ENCODE results near the gene FAH. TPM values are rescaled to one million over a fixed set of nuclear protein-coding genes. Genes with fewer than 3 reads are reported as not detected.

FAH gene
- polyA plus RNA-seq, 3 donors from 2014 or later = 3.9 to 13.0 (median 8.2) TPM

DNA sequence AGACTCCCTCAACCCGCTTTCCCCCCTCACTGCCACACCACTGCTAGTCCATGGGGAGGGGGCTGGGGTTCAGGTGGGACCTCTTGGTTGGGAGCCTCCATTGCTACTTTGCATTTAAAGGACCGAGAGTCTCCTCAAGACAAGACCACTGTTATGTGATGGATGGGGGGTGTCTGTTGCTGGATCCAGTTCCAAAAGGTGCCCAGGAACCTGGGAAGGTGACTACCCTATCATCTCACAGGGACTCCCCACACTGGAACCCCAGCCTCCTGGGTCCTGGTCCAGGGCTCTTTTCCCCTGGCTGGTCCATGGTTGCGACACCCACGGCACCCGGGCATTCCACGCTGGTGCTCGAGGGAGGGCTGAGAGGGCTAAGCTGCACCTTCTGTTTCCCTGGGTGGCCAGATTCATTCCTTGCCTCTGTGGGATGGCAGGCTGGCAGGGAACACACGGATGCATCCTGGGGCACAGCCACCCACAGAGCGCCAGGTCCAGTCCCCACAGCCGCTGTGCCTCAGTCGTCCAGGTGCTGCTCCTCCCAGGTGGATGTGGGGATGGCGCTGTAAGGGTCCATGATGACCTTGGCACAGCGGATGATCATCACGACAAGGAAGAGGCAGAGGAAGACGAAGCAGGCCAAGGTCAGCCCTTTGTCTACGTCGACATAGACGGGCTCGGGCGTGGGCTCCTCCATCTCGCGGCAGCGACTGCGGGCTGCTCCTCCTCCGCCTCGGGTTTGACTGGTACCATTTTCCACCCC, 48.6 kb downstream of the FAH start:
- Mint-ChIP-seq H3K4me3 (no peak overlapping the region), H3K27ac (no peak overlapping the region), H3K4me1 (no peaks in the 10 kb centered on the region), H3K36me3 (no peaks in the 10 kb centered on the region), H3K27me3 (ENCODE audit: low read depth in 3 of 3) (peaks cover 2 to 5% (median 4%) of the 10 kb centered on the region in 3 donors), H3K9me3 (peaks cover 0 to 2% (median 0%) of the 10 kb centered on the region in 6 donors)
- DNase-seq = no peak

DNA sequence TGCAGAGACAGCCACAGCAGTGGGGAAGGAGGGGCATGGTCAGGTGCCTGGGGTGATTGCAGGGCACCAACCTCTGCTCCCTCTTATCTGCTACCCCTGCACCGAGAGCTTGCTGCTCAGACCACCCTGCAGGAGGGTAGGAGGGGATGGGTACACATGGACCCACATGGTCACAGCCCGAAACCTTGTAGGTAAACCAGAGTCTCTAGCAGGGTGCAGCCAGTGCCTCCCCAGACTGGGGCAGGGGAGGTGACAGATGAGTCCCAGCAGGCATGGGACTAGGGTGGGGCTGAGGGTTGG, 49.2 kb downstream of the FAH start:
- peaks cover 0 to 2% (median 0%) of the 10 kb centered on the region in 6 donors for H3K9me3 Mint-ChIP-seq
- H3K4me1 Mint-ChIP-seq = no peaks in the 10 kb centered on the region
- H3K27me3 Mint-ChIP-seq (ENCODE audit: low read depth in 3 of 3) = peaks cover 2 to 5% (median 4%) of the 10 kb centered on the region in 3 donors
- H3K36me3 Mint-ChIP-seq = no peaks in the 10 kb centered on the region
- H3K27ac Mint-ChIP-seq = no peak overlapping the region
- no peak overlapping the region for H3K4me3 Mint-ChIP-seq
- no peak for DNase-seq

DNA sequence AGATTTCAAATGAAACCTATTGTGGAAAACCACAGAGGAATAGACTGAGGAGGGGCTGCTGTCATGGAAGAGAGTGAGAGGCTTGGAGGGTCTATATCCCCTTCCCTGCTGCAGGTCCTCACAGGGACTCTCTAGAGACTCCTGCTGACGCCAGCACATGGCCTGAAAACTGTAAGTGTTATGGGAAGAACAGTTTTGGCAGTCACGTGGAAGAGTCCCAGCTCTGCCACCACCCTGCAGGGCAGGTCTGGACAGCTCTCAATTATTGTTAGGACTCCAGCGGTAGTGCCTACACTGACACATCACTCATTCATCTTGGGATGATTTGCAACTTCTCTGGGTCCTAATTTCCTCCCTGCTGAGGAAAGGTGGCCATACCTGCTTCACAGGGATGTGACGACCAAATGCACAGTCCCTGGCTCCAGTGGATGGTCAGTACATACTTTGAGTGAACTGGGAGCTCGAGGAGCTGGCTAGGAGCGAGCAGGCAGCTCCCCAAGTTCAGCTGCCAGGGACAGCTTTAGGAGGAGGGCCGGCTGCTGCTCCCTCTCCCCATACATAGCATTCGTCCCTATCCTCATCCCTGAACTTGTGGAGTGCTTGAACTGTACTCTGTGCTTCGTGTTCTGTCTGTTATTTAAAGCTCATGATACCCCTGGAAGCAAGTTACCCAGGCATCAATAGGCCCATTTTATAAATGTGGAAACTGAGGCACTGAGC, 50.0 kb downstream of the FAH start:
- peaks cover 4 to 5% (median 4%) of the 10 kb centered on the region in 3 donors for H3K27me3 Mint-ChIP-seq (ENCODE audit: low read depth in 3 of 3)
- no peak overlapping the region for H3K4me3 Mint-ChIP-seq
- no peak for DNase-seq
- H3K27ac Mint-ChIP-seq = no peak overlapping the region
- H3K9me3 Mint-ChIP-seq = no peaks in the 10 kb centered on the region
- no peaks in the 10 kb centered on the region for H3K4me1 Mint-ChIP-seq
- H3K36me3 Mint-ChIP-seq = no peaks in the 10 kb centered on the region

DNA sequence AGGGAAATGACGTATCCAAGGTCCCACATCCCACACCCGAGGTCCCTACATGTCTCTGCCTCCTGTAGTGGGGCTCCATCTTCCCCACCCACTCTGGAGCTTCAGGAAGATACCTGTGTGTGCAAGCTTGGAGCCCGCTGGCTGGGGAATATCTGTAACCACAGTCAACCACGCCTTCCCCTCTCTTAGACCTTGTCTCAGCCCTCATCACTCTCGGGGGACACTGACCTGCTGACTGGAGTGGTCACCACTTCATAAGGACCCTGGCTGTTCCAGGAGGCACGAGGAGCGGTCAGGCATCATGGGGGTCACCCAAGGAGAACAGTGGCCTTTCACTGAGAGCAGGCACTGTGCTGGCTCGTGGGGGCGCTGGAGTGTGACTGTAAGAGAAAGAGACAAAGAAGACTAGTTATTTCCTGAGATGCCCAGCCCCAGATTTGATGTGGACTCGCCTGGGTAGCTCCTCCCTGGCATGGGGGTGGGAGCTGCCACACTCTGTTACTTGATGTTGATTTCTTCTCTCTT, 50.6 kb downstream of the FAH start:
- no peaks in the 10 kb centered on the region for H3K9me3 Mint-ChIP-seq
- peaks cover 3 to 5% (median 4%) of the 10 kb centered on the region in 3 donors for H3K27me3 Mint-ChIP-seq (ENCODE audit: low read depth in 3 of 3)
- no peak overlapping the region for H3K27ac Mint-ChIP-seq
- no peak overlapping the region for H3K4me3 Mint-ChIP-seq
- H3K4me1 Mint-ChIP-seq = no peaks in the 10 kb centered on the region
- DNase-seq = no peak
- H3K36me3 Mint-ChIP-seq = no peaks in the 10 kb centered on the region

DNA sequence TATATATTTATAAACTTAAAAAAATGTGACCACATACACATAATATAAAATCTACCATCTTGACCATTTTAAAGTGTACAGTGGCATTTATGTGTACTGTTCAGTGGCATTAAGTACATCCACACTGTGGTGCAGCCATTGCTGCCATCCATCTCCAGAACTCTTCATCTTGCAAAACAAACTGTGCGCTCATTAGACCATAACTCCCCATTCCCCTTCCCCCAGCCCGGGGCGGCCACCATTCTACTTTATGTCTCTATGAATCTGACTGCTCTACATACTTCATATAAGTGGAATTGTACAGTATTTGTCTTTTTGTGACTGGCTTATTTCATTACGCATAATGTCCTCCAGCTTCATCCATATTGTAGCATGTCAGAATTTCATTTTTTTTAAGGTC, 51.4 kb downstream of the FAH start:
- Mint-ChIP-seq H3K9me3 (no peaks in the 10 kb centered on the region), H3K4me3 (no peak overlapping the region), H3K27me3 (ENCODE audit: low read depth in 3 of 3) (peaks cover 2 to 5% (median 4%) of the 10 kb centered on the region in 3 donors), H3K4me1 (no peaks in the 10 kb centered on the region), H3K27ac (no peak overlapping the region), H3K36me3 (no peaks in the 10 kb centered on the region)
- DNase-seq = no peak

DNA sequence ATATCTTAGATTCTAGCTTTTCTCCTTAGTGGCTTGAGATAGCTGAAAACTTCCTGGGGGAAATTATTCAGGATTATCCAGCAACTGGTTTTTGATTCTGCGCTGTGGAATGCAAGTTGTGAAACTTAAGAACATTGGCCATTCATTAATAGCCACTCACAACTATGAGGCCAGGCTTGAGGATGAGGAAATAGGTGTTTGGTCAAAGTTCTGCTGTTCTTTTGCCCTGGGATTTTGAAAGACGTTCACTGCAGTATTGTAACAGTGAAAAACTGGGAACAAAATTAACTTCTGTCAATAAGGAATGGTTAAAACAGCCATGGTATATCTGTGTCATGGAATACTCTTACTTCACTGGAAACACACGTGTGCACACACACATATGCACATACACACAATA, 55.1 kb downstream of the FAH start:
- H3K36me3 Mint-ChIP-seq = no peaks in the 10 kb centered on the region
- H3K4me3 Mint-ChIP-seq = no peak overlapping the region
- H3K27me3 Mint-ChIP-seq (ENCODE audit: low read depth in 3 of 3) = peaks cover 4 to 5% (median 4%) of the 10 kb centered on the region in 3 donors
- no peaks in the 10 kb centered on the region for H3K9me3 Mint-ChIP-seq
- DNase-seq = no peak
- no peaks in the 10 kb centered on the region for H3K4me1 Mint-ChIP-seq
- H3K27ac Mint-ChIP-seq = no peak overlapping the region

DNA sequence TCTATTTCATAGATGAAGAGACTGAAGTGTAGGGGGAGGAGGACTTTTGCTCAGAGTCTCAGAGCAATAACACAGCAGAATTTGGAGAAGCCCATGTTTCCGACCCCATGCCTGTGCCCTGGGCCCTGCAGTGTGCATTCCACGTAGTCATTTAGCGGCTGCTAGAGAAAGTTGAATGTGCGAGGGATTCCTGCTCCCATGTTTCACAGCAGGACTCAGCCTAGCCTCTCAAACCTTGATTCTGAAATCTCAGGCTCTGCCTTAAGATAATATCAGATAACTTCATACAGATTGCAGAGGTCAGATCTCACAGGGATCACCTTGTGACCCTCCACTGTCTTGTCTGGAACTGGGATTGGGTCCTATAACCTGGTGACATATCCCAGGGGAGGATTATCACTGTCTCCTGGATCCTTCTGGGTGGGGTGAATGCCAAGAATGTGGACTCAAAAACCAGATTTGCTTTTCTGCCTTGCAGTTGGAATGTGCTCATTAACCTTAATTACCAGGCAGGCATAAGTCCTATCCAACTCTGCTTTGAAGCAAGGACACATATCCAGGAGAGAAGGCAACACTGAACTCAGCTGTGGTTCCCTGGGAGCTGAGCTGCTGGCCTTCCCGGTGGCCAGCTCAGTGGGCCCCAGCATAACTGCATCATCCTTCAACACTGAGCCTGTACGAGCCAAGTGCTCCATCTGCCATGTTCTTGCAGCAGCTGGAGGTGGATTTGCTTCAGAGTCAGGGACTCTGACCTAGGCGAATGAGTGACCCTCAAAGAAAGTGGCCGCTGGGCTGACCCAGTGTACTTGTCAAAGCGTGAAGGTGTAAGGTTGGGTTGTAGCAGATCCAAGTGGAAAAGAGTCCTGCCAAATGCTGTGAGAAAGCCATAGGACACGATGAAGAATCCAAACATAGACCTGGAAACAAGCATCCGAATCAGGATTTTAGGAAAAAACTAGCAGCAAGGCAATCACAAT, 56.2 kb downstream of the FAH start:
- Mint-ChIP-seq H3K36me3 (no peaks in the 10 kb centered on the region), H3K27me3 (ENCODE audit: low read depth in 3 of 3) (peaks cover 4 to 10% (median 6%) of the 10 kb centered on the region in 3 donors)

DNA sequence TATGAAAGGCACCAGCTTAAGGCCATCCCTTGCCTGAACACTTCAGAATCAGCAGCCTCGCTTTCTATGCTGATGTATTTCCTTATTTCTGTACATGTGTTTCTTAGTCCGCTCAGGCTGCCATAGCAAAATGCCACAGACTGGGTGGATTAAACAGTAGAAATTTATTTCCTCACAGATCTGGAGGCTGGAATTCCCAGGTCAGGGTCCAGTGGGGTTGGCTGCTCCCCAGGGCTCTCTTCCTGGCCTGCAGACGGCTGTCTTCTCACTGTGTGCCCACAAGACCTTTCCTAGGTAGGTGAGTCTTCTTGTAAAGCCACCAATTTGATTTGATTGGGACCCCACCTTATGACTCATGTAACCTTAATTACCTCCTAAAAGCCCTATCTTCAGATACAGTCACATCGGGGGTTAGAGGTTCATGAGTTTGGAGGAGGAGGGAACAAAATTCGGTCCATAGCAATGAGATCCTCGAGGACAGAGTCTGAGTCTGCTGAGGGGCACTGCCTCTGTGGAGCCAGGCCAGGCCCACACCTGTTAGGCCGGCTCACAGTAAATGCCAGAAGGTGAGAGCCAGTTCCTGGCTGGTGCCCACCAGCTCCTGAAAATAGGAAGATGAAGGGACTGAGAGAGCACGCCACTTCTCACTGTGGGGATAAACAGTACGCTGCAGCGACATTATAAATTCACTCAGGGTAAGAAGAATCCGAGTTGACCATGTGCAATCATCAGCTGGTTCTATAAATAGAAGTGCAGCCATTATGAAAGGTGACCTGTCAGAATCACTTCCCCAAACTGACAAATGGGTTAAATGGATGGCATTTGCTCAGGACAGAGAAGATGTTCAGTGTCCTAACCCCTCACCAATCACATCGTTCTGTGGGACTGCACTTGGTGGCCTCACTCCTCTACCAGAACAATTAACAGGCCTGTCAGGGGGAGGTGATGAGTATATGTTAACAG, 58.1 kb downstream of the FAH start:
- Mint-ChIP-seq H3K9me3 (no peaks in the 10 kb centered on the region), H3K27ac (no peak overlapping the region), H3K4me1 (no peaks in the 10 kb centered on the region), H3K27me3 (ENCODE audit: low read depth in 3 of 3) (peaks cover 2 to 12% (median 6%) of the 10 kb centered on the region in 3 donors), H3K4me3 (no peak overlapping the region), H3K36me3 (no peaks in the 10 kb centered on the region)
- DNase-seq = no peak

More for the DNA sequence above, 56.2 kb downstream of the FAH start:
- Mint-ChIP-seq H3K4me1 (no peaks in the 10 kb centered on the region), H3K9me3 (no peaks in the 10 kb centered on the region), H3K4me3 (no peak overlapping the region), H3K27ac (no peak overlapping the region)
- DNase-seq = no peak

DNA sequence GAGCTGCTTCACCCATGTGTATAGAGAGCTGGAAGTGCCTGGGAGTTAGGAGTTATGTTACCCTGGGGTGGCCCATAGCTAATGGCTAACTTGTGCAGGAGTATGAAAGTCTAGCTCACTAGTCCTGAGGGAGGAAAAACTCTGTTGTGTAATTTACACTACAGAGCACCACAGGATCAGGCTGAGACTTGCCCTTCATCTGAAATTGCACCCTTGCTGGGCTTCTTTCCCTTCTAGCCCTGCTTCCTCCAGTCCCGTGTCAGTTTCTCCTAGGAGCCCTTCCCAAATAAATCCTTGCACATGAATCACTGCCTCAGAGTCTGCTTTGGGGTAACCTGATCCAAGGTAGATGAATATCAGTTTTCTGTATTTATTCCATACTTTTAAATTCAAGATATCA, 59.2 kb downstream of the FAH start:
- H3K27ac Mint-ChIP-seq = no peak overlapping the region
- H3K9me3 Mint-ChIP-seq = peaks cover 0 to 3% (median 0%) of the 10 kb centered on the region in 6 donors

DNA sequence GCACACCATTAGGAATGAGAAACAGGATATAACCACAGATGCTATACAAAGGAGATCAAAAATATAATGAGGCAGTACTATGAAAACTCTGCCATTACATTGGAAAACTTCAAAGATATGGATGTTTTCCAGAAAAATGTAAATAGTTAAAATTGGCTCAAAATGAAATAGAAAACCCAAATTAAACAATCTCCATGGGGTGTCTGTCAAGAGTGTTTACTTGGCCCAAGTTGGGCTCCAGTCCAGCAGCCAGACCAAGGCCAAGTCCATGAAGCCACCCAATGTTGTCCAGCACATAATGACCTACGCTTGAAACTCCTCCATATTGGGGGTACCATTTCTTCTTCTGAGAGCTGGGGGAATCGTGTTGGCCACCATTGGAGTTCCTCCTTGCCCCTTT, 62.1 kb downstream of the FAH start:
- Mint-ChIP-seq H3K4me3 (no peak overlapping the region), H3K36me3 (no peaks in the 10 kb centered on the region), H3K4me1 (no peaks in the 10 kb centered on the region), H3K27me3 (ENCODE audit: low read depth in 3 of 3) (peaks cover 0 to 12% (median 4%) of the 10 kb centered on the region in 3 donors), H3K27ac (no peak overlapping the region), H3K9me3 (peaks cover 0 to 3% (median 0%) of the 10 kb centered on the region in 6 donors)
- no peak for DNase-seq

More for the DNA sequence above, 59.2 kb downstream of the FAH start:
- no peaks in the 10 kb centered on the region for H3K4me1 Mint-ChIP-seq
- peaks cover 2 to 12% (median 6%) of the 10 kb centered on the region in 3 donors for H3K27me3 Mint-ChIP-seq (ENCODE audit: low read depth in 3 of 3)
- no peak for DNase-seq
- no peaks in the 10 kb centered on the region for H3K36me3 Mint-ChIP-seq
- H3K4me3 Mint-ChIP-seq = no peak overlapping the region

DNA sequence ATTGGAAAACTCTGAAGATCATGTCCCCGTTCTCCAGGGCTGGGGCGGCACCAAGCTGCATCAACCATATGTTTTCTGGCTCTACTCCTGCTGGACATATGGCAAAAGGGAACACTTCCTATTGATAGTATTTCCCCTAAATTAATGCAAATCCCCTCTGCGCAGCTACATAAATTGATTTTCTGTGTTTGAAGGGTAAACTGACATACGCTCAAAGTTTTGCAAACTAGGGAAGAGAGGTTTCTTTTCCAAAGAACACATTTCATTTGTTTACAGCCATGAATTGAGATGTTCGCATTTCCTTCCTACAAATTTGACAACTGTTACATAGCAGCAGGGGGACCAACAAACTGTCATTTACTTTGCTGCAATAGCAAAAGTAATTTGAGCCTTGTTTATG, 63.3 kb downstream of the FAH start:
- Mint-ChIP-seq H3K36me3 (no peaks in the 10 kb centered on the region), H3K27ac (no peak overlapping the region), H3K27me3 (ENCODE audit: low read depth in 3 of 3) (peaks cover 0 to 11% (median 4%) of the 10 kb centered on the region in 3 donors), H3K4me1 (no peaks in the 10 kb centered on the region), H3K9me3 (peaks cover 0 to 3% (median 0%) of the 10 kb centered on the region in 6 donors), H3K4me3 (no peak overlapping the region)
- no peak for DNase-seq

DNA sequence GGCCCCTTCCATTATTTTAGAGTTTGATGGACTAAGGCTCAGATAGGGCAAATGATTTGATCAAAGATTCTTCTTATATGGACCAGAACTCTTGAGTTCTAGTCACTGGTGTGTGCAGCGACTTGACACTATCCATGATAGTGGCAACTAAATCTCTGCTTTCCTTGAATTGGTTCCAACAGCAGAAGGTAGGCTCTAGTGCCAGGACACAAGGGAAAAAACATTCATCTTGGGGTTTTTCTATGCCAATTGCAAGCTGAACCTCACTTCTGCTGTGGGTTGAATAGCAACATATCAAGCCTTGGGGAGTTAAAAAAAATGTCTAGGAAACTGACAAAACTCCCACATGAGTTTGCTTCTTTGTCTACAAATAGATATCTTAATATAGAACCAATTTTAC, 64.1 kb downstream of the FAH start:
- Mint-ChIP-seq H3K27me3 (ENCODE audit: low read depth in 3 of 3) (peaks cover 0 to 11% (median 4%) of the 10 kb centered on the region in 3 donors), H3K4me3 (no peak overlapping the region), H3K27ac (no peak overlapping the region), H3K9me3 (peaks cover 0 to 3% (median 0%) of the 10 kb centered on the region in 6 donors), H3K4me1 (no peaks in the 10 kb centered on the region), H3K36me3 (no peaks in the 10 kb centered on the region)
- DNase-seq = no peak
